ENCODE data around the gene BRCC3. TPM values are rescaled to one million over a fixed set of nuclear protein-coding genes. Genes with fewer than 3 reads are reported as not detected.

BRCC3 gene
- total RNA-seq, 2 donors from 2014 or later, result 7.6 to 8.3 TPM

DNA sequence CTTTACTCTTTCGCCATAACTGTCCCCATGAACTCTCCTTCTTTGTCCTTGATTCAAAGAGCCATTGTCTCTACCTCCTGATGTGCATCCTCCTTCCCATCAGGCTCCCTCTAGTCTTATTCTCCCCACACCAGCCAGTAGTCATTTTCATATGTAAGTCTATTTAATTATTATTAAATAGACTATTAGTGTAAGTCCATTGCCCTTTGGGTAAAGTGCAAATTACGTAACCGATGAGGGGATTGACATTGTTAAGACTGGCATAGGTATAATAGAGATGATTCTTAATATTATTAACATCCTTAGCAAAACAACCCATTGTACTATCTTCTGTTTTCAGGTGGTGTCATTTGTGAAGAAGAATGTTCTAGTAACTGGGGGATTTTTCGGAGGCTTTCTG, 17.1 kb upstream of the BRCC3 start:
- H3K4me1 ChIP-seq, result no peaks in the 10 kb centered on the region
- no peak overlapping the region for H3K27ac ChIP-seq
- H3K4me3 ChIP-seq, result no peak overlapping the region
- no peak for DNase-seq (ENCODE audit: low spot score)
- TF ChIP-seq, protein P1, sequence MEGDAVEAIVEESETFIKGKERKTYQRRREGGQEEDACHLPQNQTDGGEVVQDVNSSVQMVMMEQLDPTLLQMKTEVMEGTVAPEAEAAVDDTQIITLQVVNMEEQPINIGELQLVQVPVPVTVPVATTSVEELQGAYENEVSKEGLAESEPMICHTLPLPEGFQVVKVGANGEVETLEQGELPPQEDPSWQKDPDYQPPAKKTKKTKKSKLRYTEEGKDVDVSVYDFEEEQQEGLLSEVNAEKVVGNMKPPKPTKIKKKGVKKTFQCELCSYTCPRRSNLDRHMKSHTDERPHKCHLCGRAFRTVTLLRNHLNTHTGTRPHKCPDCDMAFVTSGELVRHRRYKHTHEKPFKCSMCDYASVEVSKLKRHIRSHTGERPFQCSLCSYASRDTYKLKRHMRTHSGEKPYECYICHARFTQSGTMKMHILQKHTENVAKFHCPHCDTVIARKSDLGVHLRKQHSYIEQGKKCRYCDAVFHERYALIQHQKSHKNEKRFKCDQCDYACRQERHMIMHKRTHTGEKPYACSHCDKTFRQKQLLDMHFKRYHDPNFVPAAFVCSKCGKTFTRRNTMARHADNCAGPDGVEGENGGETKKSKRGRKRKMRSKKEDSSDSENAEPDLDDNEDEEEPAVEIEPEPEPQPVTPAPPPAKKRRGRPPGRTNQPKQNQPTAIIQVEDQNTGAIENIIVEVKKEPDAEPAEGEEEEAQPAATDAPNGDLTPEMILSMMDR (IDR thresholded peaks at IDR 0.05), result no peak
- no peaks in the 10 kb centered on the region for H3K27me3 ChIP-seq
- H3K36me3 ChIP-seq, result no peaks in the 10 kb centered on the region
- no peaks in the 10 kb centered on the region for H3K9me3 ChIP-seq

DNA sequence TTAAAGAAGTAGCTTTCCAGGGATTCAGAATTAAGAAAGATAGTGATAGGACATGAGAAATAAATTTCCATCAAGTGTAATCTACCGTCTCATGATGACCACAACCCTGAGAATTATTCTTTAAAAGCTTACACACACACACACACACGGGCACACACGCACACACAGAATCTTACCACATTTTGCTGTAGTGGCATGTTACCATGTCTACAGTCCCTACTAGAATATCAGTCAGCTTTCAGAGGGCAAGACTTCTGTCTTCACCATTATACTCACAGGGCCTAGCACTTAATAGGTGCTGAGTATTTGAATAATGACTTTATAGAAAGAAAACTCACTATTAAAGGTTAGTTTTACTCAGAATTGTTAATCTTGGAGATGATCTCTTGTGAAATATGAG, 15.8 kb upstream of the BRCC3 start:
- Histone ChIP-seq H3K27ac (no peak overlapping the region), H3K9me3 (no peaks in the 10 kb centered on the region), H3K4me3 (no peak overlapping the region), H3K27me3 (no peaks in the 10 kb centered on the region), H3K4me1 (no peaks in the 10 kb centered on the region), H3K36me3 (no peaks in the 10 kb centered on the region)
- TF ChIP-seq, protein P1 (IDR thresholded peaks at IDR 0.05), result no peak
- no peak for DNase-seq (ENCODE audit: low spot score)

DNA sequence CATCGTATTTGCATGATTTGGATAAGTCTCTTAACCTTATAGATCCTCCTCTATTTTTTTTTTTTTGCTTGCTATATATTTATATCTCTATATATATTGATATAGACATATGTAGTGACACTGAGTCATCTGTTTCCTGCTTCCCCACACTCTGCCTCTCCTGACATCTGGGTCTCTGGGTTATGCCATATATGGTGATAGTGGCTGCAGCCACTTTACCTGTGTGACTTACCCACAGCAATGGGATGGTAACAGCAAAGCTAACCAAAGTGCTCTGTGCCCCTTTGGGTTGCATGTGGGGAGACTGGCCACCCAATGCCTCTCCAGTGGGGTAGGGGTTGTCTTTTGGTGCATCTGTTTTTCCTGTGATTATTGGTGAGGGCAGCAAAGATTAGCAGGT, 14.8 kb upstream of the BRCC3 start:
- H3K36me3 ChIP-seq, result no peaks in the 10 kb centered on the region
- peak overlapping the region in 1 of 2 donors; percentile 5 for H3K27ac ChIP-seq
- TF ChIP-seq, protein P1 (IDR thresholded peaks at IDR 0.05), result no peak
- no peaks in the 10 kb centered on the region for H3K4me1 ChIP-seq
- H3K9me3 ChIP-seq, result no peaks in the 10 kb centered on the region
- H3K4me3 ChIP-seq, result no peak overlapping the region
- no peaks in the 10 kb centered on the region for H3K27me3 ChIP-seq
- DNase-seq (ENCODE audit: low spot score), result no peak

DNA sequence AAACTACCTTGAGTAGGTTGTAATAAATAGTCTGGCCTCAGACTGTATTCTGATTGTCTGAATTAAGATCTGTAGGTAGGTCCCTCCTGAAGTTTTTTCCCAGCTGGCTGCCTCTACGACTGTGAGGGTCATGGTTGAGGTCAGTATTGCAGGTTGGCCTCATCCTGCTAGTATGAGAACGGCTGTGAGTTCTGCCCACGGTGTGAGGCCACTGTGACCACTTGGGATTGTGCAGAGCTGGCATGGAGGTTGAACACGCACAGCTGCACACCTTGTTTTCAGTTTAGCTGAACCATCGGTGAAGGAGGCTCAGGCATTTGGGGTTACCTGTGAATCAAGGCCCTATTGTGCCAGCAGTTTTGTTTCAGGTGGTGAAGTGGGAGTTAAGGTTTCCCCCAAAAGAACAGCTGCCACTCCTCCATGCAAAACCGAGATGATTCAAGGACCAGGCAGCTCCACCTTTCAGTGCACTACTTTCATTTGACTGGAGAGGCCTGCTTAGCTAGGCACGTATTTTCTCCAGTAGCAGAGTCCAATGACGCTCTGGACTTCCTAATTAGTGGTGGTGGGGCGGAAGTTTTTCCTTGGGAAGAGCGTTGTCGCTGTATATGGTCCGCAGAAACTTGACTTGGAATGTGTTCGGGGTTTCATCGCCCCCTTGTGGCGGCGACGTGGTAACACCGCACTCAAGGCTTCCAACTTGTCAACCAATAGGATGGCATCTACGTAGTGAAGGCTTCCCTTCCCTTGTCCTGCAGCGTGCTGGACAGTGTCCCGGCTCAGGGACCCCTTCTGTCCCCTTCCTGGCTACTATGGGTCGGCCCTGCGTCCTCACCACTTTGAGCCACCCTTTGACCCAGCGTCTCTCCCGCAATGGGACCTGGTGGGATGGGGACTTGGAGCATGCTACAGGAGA, 14.2 kb upstream of the BRCC3 start:
- H3K36me3 ChIP-seq, result no peaks in the 10 kb centered on the region
- DNase-seq (ENCODE audit: low spot score), result peak; percentile 80
- no peaks in the 10 kb centered on the region for H3K9me3 ChIP-seq
- no peaks in the 10 kb centered on the region for H3K4me1 ChIP-seq
- TF ChIP-seq, protein P1 (IDR thresholded peaks at IDR 0.05), result peak; percentile 34 to 84
- H3K27ac ChIP-seq, result peak overlapping the region; percentile 22 to 40
- H3K27me3 ChIP-seq, result no peaks in the 10 kb centered on the region
- H3K4me3 ChIP-seq, result no peak overlapping the region

DNA sequence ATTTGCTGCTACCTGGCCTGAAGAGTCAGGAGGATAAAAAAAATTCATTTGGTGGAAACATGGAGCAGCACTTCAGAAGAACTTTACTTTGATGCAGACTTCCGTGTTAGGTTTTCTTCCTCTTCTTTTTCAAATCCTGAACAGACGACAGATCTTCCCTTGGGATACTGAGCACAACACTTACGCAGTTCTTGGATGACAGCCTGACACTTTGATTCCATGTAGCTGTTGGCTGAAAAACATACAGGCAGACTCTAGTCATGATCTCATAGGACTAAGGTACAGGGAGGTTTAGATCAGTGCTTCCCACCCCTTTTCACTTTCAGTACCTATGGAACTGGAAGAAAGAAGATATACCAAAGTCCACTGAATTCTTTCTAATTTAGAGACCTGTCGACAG, 9.5 kb upstream of the BRCC3 start:
- Histone ChIP-seq H3K27ac (no peak overlapping the region), H3K9me3 (no peaks in the 10 kb centered on the region), H3K27me3 (no peaks in the 10 kb centered on the region), H3K4me3 (no peak overlapping the region), H3K4me1 (no peaks in the 10 kb centered on the region), H3K36me3 (no peaks in the 10 kb centered on the region)
- DNase-seq (ENCODE audit: low spot score), result no peak
- TF ChIP-seq, protein P1 (IDR thresholded peaks at IDR 0.05), result no peak
